Kidney (tissue), 14 donors: Measurements from ENCODE around the gene RAP1GAP2. TPM values are rescaled to one million over a fixed set of nuclear protein-coding genes. Genes with fewer than 3 reads are reported as not detected.

Experiments used
- DNase-seq, 5 donors: peaks; one replicate each; pipeline ENCODE4 v3.0.0-alpha.2; 2013 to 2020
- FAIRE-seq: peaks from 2 replicates; lab custom pipeline; 2012; peaks lifted over from hg19 to GRCh38; lab: Jason Lieb, UNC
- H3K27ac ChIP-seq, 2 donors: one replicate each; pipeline ENCODE4 v1.7.0; 2013; ENCODE audit warnings: low read depth in 2 of 2, low read length in 2 of 2, inconsistent platforms in 1 of 2
- H3K27me3 ChIP-seq: one replicate; pipeline ENCODE4 v1.7.1; 2013; ENCODE audit warnings: low read length, inconsistent platforms; ENCODE audit not compliant: control insufficient read depth, insufficient read depth
- H3K36me3 ChIP-seq, 3 donors: one replicate each; pipeline versions ENCODE4 v1.7.0 to v1.7.1; 2013; ENCODE audit warnings: low read length in 3 of 3, control low read depth in 1 of 3, inconsistent platforms in 1 of 3; ENCODE audit not compliant: insufficient read depth in 3 of 3, control insufficient read depth in 2 of 3
- H3K4me1 ChIP-seq, 3 donors: one replicate each; pipeline versions ENCODE4 v1.7.0 to v1.7.1; 2013; ENCODE audit warnings: low read length in 3 of 3, inconsistent platforms in 1 of 3, low read depth in 1 of 3; ENCODE audit not compliant: control insufficient read depth in 2 of 3, insufficient read depth in 2 of 3
- H3K4me3 ChIP-seq, 3 donors: one replicate each; pipeline versions ENCODE4 v1.7.0 to v1.8.1; 2013; ENCODE audit warnings: low read length in 3 of 3, control low read depth in 1 of 3, inconsistent platforms in 1 of 3
- H3K9ac ChIP-seq, 3 donors: one replicate each; pipeline versions ENCODE4 v1.7.0 to v1.7.1; 2013; ENCODE audit warnings: low read length in 3 of 3, control low read depth in 1 of 3, inconsistent platforms in 1 of 3
- H3K9me3 ChIP-seq, 3 donors: one replicate each; pipeline versions ENCODE4 v1.7.0 to v1.7.1; 2013; ENCODE audit warnings: low read length in 3 of 3, control low read depth in 1 of 3, inconsistent platforms in 1 of 3; ENCODE audit not compliant: control insufficient read depth in 2 of 3, insufficient read depth in 1 of 3
- CTCF ChIP-seq: IDR thresholded peaks from 3 replicates; pipeline ENCODE4 v1.5.1; 2012; ENCODE audit warnings: mild to moderate bottlenecking, moderate library complexity, borderline replicate concordance; ENCODE audit not compliant: insufficient read depth; ENCODE audit errors: extremely low read depth
- intact Hi-C: fragments of 100-400 bp; cut with DNase I; formaldehyde crosslinking; loops from one replicate; pipeline ENCODE4 v1.11.1; 2022
- polyA plus RNA-seq: library from polyadenylated mRNA; stranded (reverse); fragments of 350-450 nt; fragmentation: Illumina TruSeq; extraction: RNeasy Lipid Tissue Mini Kit (QIAGEN cat#74804); gene quantifications from one replicate; pipeline ENCODE4 v1.2.3, GENCODE V29; 2014; ENCODE audit warnings: low read depth, low replicate concordance; ENCODE audit not compliant: insufficient read depth
- total RNA-seq: library from RNA; stranded (reverse); fragmentation: NEBNext Ultra II Directional; extraction: Animal tissue kit (Norgen Biotek cat#: 25700); gene quantifications from one replicate; pipeline ENCODE4 v1.2.1, GENCODE V29; 2021
- donor health status: control.
- donor health status: control.
- donor health status: control.
- donor health status: control.
- donor health status: control.
- donor health status: DM: yes; HTN: yes; CAD: no.
- donor health status: Normal renal cell carcinoma (clear cell type).

RAP1GAP2 gene
- total and polyA plus RNA-seq, 2 donors from 2014 or later: 6.8 to 46.2 TPM

DNA sequence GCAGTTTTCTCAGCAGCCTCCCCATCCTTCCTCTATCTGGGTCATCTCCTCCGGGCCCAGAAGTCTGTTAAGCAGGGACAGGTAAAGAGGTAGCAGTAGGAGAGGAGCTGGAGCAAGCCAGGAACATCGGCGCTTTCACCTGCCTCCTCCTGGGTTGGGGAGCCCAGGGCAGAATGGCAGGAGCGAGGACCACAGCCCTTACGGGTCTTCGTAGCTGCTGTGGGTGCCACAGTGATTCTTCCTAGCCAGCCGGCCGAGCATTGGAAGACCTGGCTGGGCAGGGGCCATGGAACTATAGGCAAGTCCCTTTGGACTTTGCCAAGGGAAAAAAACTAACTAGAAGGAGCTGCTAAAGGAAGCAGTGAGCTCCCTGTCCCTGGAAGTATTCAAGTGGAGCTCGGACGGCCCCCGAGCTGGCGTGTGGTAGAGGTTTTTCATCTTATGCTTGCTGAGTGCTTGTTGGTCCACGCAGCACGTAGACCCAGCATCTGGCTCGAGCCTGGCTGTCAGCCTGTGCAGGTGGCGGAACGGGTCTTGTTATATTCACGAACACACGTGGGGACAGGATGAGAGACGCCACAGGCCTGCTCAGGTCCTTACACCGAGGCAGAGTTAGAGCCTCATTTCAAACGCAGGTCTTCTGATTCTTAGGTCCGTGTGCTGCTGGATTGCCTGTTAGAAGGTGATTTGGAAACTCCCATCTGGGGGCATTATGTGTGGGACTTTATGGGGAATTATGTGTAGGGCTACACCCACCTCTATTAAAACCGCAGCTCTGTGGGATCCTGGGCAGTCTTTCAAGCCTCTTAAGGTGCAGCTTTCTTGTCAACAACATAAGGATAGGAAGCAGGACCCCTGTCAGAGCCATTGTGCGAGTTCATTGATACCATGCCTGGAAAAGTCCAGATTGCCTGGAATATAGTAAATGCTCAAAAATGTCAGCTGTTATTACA is 212.4 kb downstream of the RAP1GAP2 start:
- peaks cover 0 to 14% (median 7%) of the 10 kb centered on the region in 3 donors for H3K4me1 ChIP-seq
- DNase-seq (peak in 1 of 5 donors; percentile 47), FAIRE-seq (no peak)
- no peak overlapping the region for H3K9ac ChIP-seq
- H3K27ac ChIP-seq: no peak overlapping the region
- no peak for TF ChIP-seq CTCF
- no peaks in the 10 kb centered on the region for H3K36me3 ChIP-seq
- no peaks in the 10 kb centered on the region for H3K27me3 ChIP-seq
- intact Hi-C loops: no loop called here
- no peak overlapping the region for H3K4me3 ChIP-seq
- no peaks in the 10 kb centered on the region for H3K9me3 ChIP-seq

GRCh38 chr17:3009411-3009920 is 213.2 kb downstream of the RAP1GAP2 start:
- H3K4me3 ChIP-seq: no peak overlapping the region
- intact Hi-C loops: no loop called here
- no peak for TF ChIP-seq CTCF
- peaks cover 0 to 8% (median 4%) of the 10 kb centered on the region in 3 donors for H3K4me1 ChIP-seq
- H3K36me3 ChIP-seq: no peaks in the 10 kb centered on the region
- FAIRE-seq (no peak), DNase-seq (peak in 1 of 5 donors; percentile 6)
- no peaks in the 10 kb centered on the region for H3K9me3 ChIP-seq
- no peak overlapping the region for H3K27ac ChIP-seq
- no peaks in the 10 kb centered on the region for H3K27me3 ChIP-seq
- H3K9ac ChIP-seq: no peak overlapping the region

DNA sequence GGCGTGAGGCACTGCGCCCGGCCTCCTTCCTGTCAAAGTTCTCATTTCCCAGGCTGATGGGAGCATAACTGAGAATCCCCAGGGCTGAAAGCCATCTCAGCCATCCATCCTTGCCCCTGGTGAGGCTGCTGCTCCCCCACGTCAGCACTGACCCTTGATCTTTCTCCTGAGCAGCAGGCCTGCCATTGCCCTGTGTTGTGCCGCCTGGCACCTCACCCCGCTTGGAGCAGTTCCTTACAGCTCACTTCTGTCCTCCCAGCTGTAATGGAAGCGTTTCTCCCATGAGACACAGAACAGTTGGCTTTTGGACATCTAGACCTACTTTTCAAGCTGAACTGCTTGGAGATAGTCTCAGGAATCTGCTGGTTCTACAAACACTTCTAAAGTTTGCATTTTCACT is 215.7 kb downstream of the RAP1GAP2 start:
- intact Hi-C loops: loop anchor here (10.0 kb wide), 1 partner anchor 187 kb away; no protein-coding TSS in a partner anchor
- Histone ChIP-seq H3K9me3 (no peaks in the 10 kb centered on the region), H3K4me1 (no peaks in the 10 kb centered on the region), H3K9ac (no peak overlapping the region), H3K27me3 (no peaks in the 10 kb centered on the region), H3K4me3 (no peak overlapping the region), H3K36me3 (no peaks in the 10 kb centered on the region), H3K27ac (no peak overlapping the region)
- FAIRE-seq (no peak), DNase-seq (no peak)
- TF ChIP-seq CTCF: no peak
